HFF-Myc (cell line): ENCODE data around the gene SLC22A5.
"Not testable (repeated sequence)": the region's sequence is repeated elsewhere in the genome, so short reads cannot be mapped to it uniquely, and the experiment has no call there.

Experiments
- DNase-seq: peaks from one replicate; pipeline ENCODE4 v3.0.0-alpha.2; 2011; ENCODE audit warnings: low read depth; ENCODE audit errors: extremely low read depth
- H3K4me3 ChIP-seq: replicated peaks from 2 replicates; pipeline ENCODE4 v1.5.1; 2011; ENCODE audit warnings: low read depth, mild to moderate bottlenecking, control low read depth, low read length
- TF ChIP-seq, protein P1 (sequence below): IDR thresholded peaks from 2 replicates; pipeline ENCODE4 v1.5.1; 2012; ENCODE audit warnings: mild to moderate bottlenecking, low read depth, low read length, control low read depth; ENCODE audit errors: missing control alignments

The SLC22A5 gene

GRCh38 chr5:132437604-132438266 lies 68.2 kb downstream of the SLC22A5 start:
- TF ChIP-seq, protein P1, sequence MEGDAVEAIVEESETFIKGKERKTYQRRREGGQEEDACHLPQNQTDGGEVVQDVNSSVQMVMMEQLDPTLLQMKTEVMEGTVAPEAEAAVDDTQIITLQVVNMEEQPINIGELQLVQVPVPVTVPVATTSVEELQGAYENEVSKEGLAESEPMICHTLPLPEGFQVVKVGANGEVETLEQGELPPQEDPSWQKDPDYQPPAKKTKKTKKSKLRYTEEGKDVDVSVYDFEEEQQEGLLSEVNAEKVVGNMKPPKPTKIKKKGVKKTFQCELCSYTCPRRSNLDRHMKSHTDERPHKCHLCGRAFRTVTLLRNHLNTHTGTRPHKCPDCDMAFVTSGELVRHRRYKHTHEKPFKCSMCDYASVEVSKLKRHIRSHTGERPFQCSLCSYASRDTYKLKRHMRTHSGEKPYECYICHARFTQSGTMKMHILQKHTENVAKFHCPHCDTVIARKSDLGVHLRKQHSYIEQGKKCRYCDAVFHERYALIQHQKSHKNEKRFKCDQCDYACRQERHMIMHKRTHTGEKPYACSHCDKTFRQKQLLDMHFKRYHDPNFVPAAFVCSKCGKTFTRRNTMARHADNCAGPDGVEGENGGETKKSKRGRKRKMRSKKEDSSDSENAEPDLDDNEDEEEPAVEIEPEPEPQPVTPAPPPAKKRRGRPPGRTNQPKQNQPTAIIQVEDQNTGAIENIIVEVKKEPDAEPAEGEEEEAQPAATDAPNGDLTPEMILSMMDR, result no peak
- no peak for DNase-seq

GRCh38 chr5:132438267-132438645 lies 68.7 kb downstream of the SLC22A5 start:
- not testable (repeated sequence) for H3K4me3 ChIP-seq, DNase-seq

More at GRCh38 chr5:132437604-132438266, 68.2 kb downstream of the SLC22A5 start:
- H3K4me3 ChIP-seq, result no peak overlapping the region

DNA sequence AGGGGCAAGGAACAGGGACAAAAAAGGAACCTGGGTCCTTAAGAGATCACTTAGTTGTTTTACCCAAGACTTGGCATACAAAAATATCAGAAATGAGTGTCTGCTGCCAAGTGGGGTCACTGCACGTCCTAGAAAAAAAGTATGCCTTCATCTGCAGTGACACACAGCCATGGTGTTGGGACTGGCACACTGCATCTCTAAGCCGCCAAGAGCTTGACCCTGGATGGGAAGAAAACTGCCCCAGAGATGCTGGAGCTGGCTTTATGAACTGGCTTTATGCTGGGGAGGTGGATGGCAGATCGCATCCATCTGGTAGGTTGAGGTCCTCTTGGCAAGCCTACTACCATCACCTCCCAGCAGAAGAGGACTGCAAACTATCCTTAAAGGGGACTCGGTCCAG lies 69.4 kb downstream of the SLC22A5 start:
- no peak for DNase-seq
- TF ChIP-seq, protein P1, result no peak
- no peak overlapping the region for H3K4me3 ChIP-seq

DNA sequence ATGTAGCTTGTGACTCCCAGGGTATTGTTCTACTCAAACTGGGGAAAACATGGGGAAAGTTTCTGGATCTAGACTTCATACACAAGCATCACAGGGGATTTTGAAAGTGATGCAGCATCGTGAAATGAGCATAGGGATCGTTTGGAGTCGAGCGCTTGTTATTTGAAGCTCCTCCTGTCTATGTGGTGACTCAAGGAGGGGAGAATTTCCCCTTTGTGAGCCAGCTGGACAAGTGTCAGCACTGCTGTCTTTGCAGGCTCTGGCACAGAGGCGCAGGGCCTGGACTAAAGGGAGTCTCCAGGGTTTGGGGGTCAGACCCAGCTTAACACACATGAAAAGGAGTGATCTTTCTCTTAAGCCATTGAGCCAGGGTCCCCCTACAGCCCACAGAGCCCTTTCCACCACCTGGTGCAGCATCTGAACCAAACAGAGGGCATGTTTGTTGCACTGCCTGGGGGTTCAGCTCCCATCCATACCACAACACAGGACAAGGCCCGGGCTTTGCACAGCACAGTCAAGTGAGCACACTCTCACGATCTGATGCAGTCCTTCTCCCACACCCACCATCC lies 70.1 kb downstream of the SLC22A5 start:
- TF ChIP-seq, protein P1, result no peak
- no peak overlapping the region for H3K4me3 ChIP-seq
- DNase-seq, result no peak

- no peak overlapping the region for H3K4me3 ChIP-seq
- TF ChIP-seq, protein P1, result no peak
- no peak for DNase-seq
These were observed 74.6 kb downstream of the SLC22A5 start for GRCh38 chr5:132444061-132444460.
